Subcutaneous abdominal adipose tissue (tissue), 5 donors: ENCODE results near the gene G6PC1.
"Not testable (repeated sequence)": the region's sequence is repeated elsewhere in the genome, so short reads cannot be mapped to it uniquely, and the experiment has no call there.

ENCODE experiments used
- H3K27ac ChIP-seq: one replicate; pipeline ENCODE4 v1.7.0; 2013; ENCODE audit warnings: low read depth, mild to moderate bottlenecking, inconsistent platforms, low read length, moderate library complexity
- H3K27me3 ChIP-seq, 5 donors: one replicate each; pipeline ENCODE4 v1.7.0; 2013; ENCODE audit warnings: low read length in 5 of 5, inconsistent platforms in 1 of 5; ENCODE audit not compliant: control insufficient read depth in 5 of 5, insufficient read depth in 4 of 5
- H3K36me3 ChIP-seq, 5 donors: one replicate each; pipeline ENCODE4 v1.7.0; 2013; ENCODE audit warnings: low read length in 5 of 5; ENCODE audit not compliant: control insufficient read depth in 5 of 5, insufficient read depth in 5 of 5
- H3K4me1 ChIP-seq, 5 donors: one replicate each; pipeline ENCODE4 v1.7.0; 2013; ENCODE audit warnings: low read length in 5 of 5, mild to moderate bottlenecking in 3 of 5, moderate library complexity in 1 of 5; ENCODE audit not compliant: control insufficient read depth in 5 of 5, insufficient read depth in 5 of 5
- H3K4me3 ChIP-seq, 5 donors: one replicate each; pipeline ENCODE4 v1.7.0; 2013; ENCODE audit warnings: low read length in 5 of 5, low read depth in 1 of 5
- H3K9ac ChIP-seq, 5 donors: one replicate each; pipeline ENCODE4 v1.7.0; 2013; ENCODE audit warnings: low read length in 5 of 5, mild to moderate bottlenecking in 4 of 5, moderate library complexity in 3 of 5
- H3K9me3 ChIP-seq, 5 donors: one replicate each; pipeline ENCODE4 v1.7.0; 2013; ENCODE audit warnings: low read length in 5 of 5; ENCODE audit not compliant: control insufficient read depth in 5 of 5
- donor health status: healthy.
- donor health status: healthy.
- donor health status: healthy.
- donor health status: healthy.
- donor health status: healthy.

Gene G6PC1

DNA sequence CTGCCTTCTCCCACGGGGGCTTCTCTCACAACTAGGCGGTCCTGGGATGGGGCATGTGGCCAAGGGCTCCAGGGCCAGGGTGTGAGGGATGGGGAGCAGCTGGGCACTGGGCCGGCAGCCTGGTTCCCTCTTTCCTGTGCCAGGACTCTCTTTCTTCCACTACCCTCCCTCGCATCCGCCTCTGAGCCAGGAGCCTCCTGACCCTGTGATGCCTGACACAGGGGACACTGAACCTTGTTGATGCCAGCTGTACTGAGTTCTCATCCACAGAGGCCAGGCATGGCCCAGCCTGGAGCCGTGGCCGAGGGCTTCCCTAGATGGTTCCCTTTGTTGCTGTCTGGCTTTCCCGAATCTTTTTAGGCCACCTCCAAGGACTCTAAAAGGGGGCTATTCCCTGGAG is 44.1 kb upstream of the G6PC1 start:
- H3K27ac ChIP-seq: peak overlapping the region; percentile 94
- H3K9me3 ChIP-seq, H3K9ac ChIP-seq, H3K27me3 ChIP-seq: not testable (repeated sequence)
- peaks cover 9 to 52% (median 46%) of the 10 kb centered on the region in 5 donors for H3K4me1 ChIP-seq
- peaks cover 5 to 41% (median 31%) of the 10 kb centered on the region in 5 donors for H3K36me3 ChIP-seq
- H3K4me3 ChIP-seq: peak overlapping the region in 2 of 5 donors; percentile 30 to 40

DNA sequence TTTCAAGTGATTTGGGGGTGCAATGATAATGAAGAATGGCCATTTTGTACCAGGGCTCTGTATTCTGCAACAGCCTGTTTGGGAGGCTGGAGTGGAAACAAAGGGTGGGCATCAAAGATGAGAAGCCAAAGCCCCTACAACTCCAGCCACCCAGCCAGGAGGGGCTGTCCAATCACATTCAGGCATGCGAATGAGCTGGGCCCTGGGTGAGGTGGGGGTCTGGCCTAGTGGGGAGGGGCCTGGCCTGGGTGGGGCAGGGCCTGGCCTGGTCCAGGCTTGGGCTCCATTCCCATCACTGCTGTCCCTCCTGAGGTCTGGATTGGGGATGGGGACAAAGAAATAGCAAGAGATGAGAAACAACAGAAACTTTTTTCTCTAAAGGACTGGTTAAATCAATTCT is 43.2 kb upstream of the G6PC1 start:
- H3K36me3 ChIP-seq: peaks cover 5 to 45% (median 31%) of the 10 kb centered on the region in 5 donors
- H3K9me3 ChIP-seq: no peaks in the 10 kb centered on the region
- H3K4me1 ChIP-seq: peaks cover 9 to 49% (median 44%) of the 10 kb centered on the region in 5 donors
- H3K9ac ChIP-seq: peak overlapping the region in 1 of 5 donors; percentile 43
- H3K4me3 ChIP-seq: peak overlapping the region in 1 of 5 donors; percentile 40
- peak overlapping the region; percentile 94 for H3K27ac ChIP-seq
- no peaks in the 10 kb centered on the region for H3K27me3 ChIP-seq

DNA sequence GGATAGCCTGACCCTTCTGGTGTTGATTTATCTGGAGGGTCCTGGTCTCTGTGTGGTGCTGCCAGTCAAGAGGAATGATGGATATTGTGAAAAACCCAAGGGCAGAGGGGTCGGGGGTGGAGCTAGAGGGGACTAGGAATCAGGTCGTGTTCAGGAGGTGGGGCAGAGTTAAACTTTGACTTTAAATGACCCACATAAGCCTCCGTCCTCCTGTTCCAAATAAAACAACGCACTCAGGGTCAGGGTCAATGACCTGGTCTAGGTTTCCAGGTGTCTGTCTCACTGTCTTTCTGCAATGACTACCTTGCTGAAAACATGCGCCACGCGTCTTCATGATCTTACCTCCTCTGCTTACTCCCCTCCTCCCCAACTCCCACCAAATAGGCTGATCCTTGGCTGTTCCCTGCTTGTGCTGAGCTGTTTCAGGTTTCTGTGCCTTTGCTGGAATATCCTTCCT is 34.9 kb upstream of the G6PC1 start:
- Histone ChIP-seq H3K27ac (no peak overlapping the region), H3K27me3 (no peaks in the 10 kb centered on the region), H3K36me3 (peaks cover 7 to 41% (median 26%) of the 10 kb centered on the region in 5 donors), H3K9me3 (peaks cover 0 to 3% (median 2%) of the 10 kb centered on the region in 5 donors), H3K4me1 (peaks cover 0 to 17% (median 7%) of the 10 kb centered on the region in 5 donors), H3K4me3 (no peak overlapping the region), H3K9ac (no peak overlapping the region)

DNA sequence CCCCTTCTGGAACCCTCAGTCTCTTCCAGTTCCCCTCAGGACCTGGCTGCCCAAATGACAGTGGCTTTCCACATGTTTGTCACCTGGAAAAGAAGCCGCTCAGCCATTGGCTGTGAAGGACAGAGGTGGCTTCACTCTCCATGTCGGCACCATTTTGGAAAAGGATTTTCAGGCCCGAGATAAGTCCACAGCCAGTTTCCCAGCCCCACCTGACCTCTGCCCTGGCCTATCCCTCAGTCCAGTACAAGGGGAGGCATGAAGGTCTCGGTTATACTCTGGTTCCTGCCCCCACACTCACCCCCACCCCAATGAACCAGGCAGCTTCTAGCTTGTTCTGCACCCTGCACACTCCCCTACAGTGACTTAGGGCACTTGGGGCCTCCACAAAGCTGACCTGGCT is 34.4 kb upstream of the G6PC1 start:
- peaks cover 0 to 5% (median 4%) of the 10 kb centered on the region in 5 donors for H3K9me3 ChIP-seq
- no peaks in the 10 kb centered on the region for H3K27me3 ChIP-seq
- peaks cover 0 to 17% (median 7%) of the 10 kb centered on the region in 5 donors for H3K4me1 ChIP-seq
- no peak overlapping the region for H3K27ac ChIP-seq
- peaks cover 9 to 43% (median 29%) of the 10 kb centered on the region in 5 donors for H3K36me3 ChIP-seq
- no peak overlapping the region for H3K4me3 ChIP-seq
- H3K9ac ChIP-seq: no peak overlapping the region

DNA sequence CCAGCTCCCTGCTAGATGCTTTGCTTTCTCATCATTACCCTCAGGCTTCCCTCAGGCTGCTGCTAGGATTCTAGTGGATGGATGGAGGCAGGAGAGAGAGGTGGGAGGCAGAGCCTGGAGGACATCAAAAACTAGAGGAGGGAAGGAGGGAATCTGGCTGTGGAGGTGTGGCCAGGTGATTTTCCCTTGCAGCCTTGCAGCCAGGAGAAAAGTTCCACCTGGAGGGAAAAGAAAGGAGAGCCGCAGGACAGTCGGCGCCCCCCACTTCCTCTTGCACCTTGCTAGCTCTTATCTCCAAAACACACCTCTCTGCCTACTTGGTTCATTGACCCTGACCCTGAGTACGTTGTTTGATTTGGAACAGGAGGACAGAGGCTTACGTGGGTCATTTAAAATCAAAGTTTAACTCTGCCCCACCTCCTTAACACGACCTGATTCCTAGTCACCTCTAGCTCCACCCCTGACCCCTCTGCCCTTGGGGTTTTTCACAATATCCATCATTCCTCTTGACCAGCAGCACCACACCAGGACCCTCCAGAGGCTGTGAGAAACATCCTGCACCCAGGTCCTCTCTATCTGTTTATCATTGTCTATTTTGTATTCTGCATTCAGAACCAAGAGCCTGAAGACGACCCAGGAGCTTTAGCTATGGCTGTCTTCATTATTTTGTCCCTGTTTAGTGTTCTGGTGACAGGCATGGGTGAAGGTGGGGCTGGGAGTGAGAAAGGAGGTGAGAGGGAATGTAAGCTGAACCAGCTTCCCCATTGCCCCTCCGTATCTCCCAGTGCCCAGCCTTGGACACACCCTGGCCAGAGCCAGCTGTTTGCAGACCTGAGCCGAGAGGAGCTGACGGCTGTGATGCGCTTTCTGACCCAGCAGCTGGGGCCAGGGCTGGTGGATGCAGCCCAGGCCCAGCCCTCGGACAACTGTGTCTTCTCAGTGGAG is 33.7 kb upstream of the G6PC1 start:
- H3K27ac ChIP-seq: no peak overlapping the region
- H3K9ac ChIP-seq: no peak overlapping the region
- H3K36me3 ChIP-seq: peaks cover 9 to 43% (median 36%) of the 10 kb centered on the region in 5 donors
- no peak overlapping the region for H3K4me3 ChIP-seq
- no peaks in the 10 kb centered on the region for H3K27me3 ChIP-seq
- H3K9me3 ChIP-seq: peaks cover 0 to 5% (median 4%) of the 10 kb centered on the region in 5 donors
- peaks cover 0 to 17% (median 7%) of the 10 kb centered on the region in 5 donors for H3K4me1 ChIP-seq

DNA sequence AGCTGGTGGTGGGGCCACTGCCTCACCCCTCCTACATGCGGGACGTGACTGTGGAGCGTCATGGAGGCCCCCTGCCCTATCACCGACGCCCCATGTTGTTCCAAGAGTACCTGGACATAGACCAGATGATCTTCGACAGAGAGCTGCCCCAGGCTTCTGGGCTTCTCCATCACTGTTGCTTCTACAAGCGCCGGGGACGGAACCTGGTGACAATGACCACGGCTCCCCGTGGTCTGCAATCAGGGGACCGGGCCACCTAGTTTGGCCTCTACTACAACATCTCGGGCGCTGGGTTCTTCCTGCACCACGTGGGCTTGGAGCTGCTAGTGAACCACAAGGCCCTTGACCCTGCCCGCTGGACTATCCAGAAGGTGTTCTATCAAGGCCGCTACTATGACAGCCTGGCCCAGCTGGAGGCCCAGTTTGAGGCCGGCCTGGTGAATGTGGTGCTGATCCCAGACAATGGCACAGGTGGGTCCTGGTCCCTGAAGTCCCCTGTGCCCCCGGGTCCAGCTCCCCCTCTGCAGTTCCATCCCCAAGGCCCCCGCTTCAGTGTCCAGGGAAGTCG is 32.8 kb upstream of the G6PC1 start:
- Histone ChIP-seq H3K36me3 (peaks cover 9 to 47% (median 44%) of the 10 kb centered on the region in 5 donors), H3K4me1 (peaks cover 0 to 17% (median 7%) of the 10 kb centered on the region in 5 donors)
- not testable (repeated sequence) for H3K9ac ChIP-seq, H3K4me3 ChIP-seq, H3K9me3 ChIP-seq, H3K27ac ChIP-seq, H3K27me3 ChIP-seq

DNA sequence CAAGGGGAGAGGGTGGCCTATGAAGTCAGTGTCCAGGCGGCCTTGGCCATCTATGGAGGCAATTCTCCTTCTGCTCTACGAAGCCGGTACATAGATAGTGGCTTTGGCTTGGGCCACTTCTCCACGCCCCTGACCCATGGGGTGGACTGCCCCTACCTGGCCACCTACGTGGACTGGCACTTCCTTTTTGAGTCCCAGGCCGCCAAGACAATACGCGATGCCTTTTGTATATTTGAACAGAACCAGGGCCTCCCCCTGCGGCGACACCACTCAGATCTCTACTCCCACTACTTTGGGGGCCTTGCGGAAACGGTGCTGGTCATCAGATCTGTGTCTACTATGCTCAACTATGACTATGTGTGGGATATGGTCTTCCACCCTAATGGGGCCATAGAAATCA is 32.3 kb upstream of the G6PC1 start:
- Histone ChIP-seq H3K36me3 (peaks cover 9 to 52% (median 50%) of the 10 kb centered on the region in 5 donors), H3K4me1 (peaks cover 0 to 17% (median 7%) of the 10 kb centered on the region in 5 donors), H3K9ac (no peak overlapping the region), H3K27ac (no peak overlapping the region), H3K9me3 (peaks cover 0 to 5% (median 4%) of the 10 kb centered on the region in 5 donors), H3K27me3 (no peaks in the 10 kb centered on the region), H3K4me3 (no peak overlapping the region)

DNA sequence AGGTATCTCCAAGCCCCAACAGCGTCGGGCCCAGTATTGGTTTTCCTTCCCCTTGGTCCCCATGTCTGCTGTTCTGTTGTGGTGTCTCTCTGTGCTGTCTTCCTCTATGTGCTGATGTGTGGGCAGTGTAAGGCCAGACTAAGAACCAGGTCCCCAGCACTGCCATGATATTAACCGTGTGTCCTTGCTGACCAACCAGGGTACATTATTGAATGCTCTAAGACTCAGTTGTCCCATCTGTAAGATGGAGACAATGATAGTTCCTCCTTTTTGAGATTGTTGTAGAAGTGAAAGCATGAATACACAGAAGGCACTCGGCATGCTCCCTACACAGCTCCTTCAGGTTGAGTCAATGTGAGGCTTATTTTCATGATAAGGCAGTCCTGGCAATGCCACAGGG is 29.0 kb upstream of the G6PC1 start:
- Histone ChIP-seq H3K27me3 (no peaks in the 10 kb centered on the region), H3K36me3 (peaks cover 9 to 49% (median 41%) of the 10 kb centered on the region in 5 donors), H3K9me3 (peaks cover 0 to 5% (median 4%) of the 10 kb centered on the region in 5 donors), H3K27ac (no peak overlapping the region), H3K4me1 (peaks cover 0 to 2% (median 0%) of the 10 kb centered on the region in 5 donors), H3K9ac (no peak overlapping the region), H3K4me3 (no peak overlapping the region)

DNA sequence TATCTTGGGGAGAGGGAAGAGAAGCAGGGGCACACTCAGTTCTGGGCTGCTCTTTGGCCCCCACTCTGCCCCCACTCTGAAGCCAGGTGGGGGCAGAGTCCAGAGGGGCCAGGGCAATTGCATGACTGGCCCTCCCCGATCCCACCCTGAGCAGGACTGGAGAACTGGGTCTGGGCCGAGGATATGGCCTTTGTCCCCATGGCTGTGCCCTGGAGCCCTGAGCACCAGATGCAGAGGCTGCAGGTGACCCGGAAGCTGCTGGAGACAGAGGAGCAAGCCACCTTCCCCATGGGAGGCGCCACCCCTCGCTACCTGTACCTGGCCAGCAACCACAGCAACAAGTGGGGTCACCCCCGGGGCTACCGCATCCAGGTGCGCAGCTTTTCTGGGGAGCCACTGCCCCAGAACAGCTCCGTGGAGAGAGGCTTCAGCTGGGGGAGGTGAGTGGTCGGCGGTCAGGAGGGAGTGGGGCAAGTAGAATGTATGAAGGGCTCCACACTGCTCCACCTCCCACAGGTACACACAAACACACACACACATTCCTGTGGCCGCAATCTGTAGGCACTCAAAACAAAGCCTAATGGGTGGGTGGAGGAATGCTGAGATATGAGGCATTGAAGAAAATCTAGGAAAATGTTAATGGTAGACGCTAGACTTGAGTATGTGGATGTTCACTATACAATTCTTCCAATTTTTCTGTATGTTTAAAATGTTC is 28.2 kb upstream of the G6PC1 start:
- Histone ChIP-seq H3K27me3 (no peaks in the 10 kb centered on the region), H3K9me3 (peaks cover 0 to 5% (median 4%) of the 10 kb centered on the region in 5 donors), H3K36me3 (peaks cover 9 to 53% (median 39%) of the 10 kb centered on the region in 5 donors), H3K4me3 (no peak overlapping the region), H3K27ac (no peak overlapping the region), H3K9ac (no peak overlapping the region), H3K4me1 (peaks cover 0 to 2% (median 0%) of the 10 kb centered on the region in 5 donors)
